K562 (cell line): Measurements from ENCODE around the gene MEFV. TPM values are rescaled to one million over a fixed set of nuclear protein-coding genes. Genes with fewer than 3 reads are reported as not detected.

Experiments used
- ETV1 ChIP-seq: fragments of 450-650 bp; conservative IDR thresholded peaks from 2 replicates; pipeline ENCODE4 v1.6.1; 2016; ENCODE audit warnings: missing genetic modification characterization, control low read depth, low read depth, missing compliant biosample characterization
- FOXP1 ChIP-seq: sonication (generic); formaldehyde crosslinking; IDR thresholded peaks from 2 replicates; pipeline ENCODE4 v1.8.0; 2022; ENCODE audit warnings: mild to moderate bottlenecking, missing genetic modification reagents
- GABPB1 ChIP-seq: sonication (generic); formaldehyde crosslinking; IDR thresholded peaks from 2 replicates; pipeline ENCODE4 v1.8.0; 2022; ENCODE audit warnings: mild to moderate bottlenecking, missing genetic modification reagents
- KLF10 ChIP-seq: fragments of 250-450 bp; sonication (Bioruptor Pico); IDR thresholded peaks from 2 replicates; pipeline ENCODE4 v1.6.1; 2021; ENCODE audit warnings: matching md5 sums
- L3MBTL2 ChIP-seq: fragments of 450-650 bp; IDR thresholded peaks from 2 replicates; pipeline ENCODE4 v1.6.1; 2016; ENCODE audit warnings: mild to moderate bottlenecking, moderate library complexity
- NFIC ChIP-seq: fragments of 450-650 bp; IDR thresholded peaks from 2 replicates; pipeline ENCODE4 v1.6.1; 2017; ENCODE audit warnings: mild to moderate bottlenecking, inconsistent platforms
- SETDB1 ChIP-seq: IDR thresholded peaks from one replicate; pipeline ENCODE4 v1.6.1; 2012; ENCODE audit warnings: low read length, control low read depth, inconsistent platforms
- ZNF707 ChIP-seq: fragments of 250-450 bp; sonication (Bioruptor Pico); conservative IDR thresholded peaks from 2 replicates; pipeline ENCODE4 v1.8.0; 2022; ENCODE audit warnings: inconsistent platforms, mild to moderate bottlenecking, moderate library complexity
- polyA plus RNA-seq, 8 experiments: library from polyadenylated mRNA; depleted of rRNA in 4 of 8; stranded (reverse) in 5 of 8; unstranded in 3 of 8; fragments of >200 nt; fragmentation: Nextera tagmentation in 2 of 8; fragmentation: Illumina TruSeq in 1 of 8; extraction: Ambion mirVana in 2 of 8; extraction: Trizol in 1 of 8; gene quantifications; 2 replicates each; pipeline versions ENCODE4 v1.2.1 to v1.2.3, GENCODE V29; 2011 to 2014; ENCODE audit warnings: inconsistent platforms in 1 of 8, missing spikeins in 1 of 8
- total RNA-seq, 7 experiments: library from RNA; depleted of rRNA in 6 of 7; stranded (reverse); fragments of >200 nt in 6 of 7; fragmentation: Illumina TruSeq in 2 of 7; extraction: Trizol in 2 of 7; gene quantifications; 2 replicates each; pipeline versions ENCODE4 v1.2.1 to v1.2.3, GENCODE V29; 2011 to 2021; ENCODE audit warnings: low replicate concordance in 1 of 7
- TF ChIP-seq, protein P1 (sequence below): fragments of 450-650 bp; IDR thresholded peaks from one replicate; pipeline ENCODE4 v1.6.1; 2018; ENCODE audit warnings: mild to moderate bottlenecking, moderate library complexity; ENCODE audit not compliant: partially characterized antibody
- TF ChIP-seq, protein P2 (sequence below), 3 experiments: IDR thresholded peaks in 2 of 3; conservative IDR thresholded peaks in 1 of 3; 2 replicates each; pipeline ENCODE4 v1.5.1; 2011 to 2012; ENCODE audit warnings: low read length in 3 of 3, mild to moderate bottlenecking in 3 of 3, control low read depth in 2 of 3, improper control_type of control experiment in 1 of 3, inconsistent platforms in 1 of 3, low read depth in 1 of 3, mixed read lengths in 1 of 3, moderate library complexity in 1 of 3; ENCODE audit not compliant: insufficient read depth in 2 of 3
- TF ChIP-seq, protein P3 (sequence below): fragments of 250-450 bp; sonication (Bioruptor Pico); IDR thresholded peaks from 2 replicates; pipeline ENCODE4 v1.4.0; 2020; ENCODE audit warnings: mild to moderate bottlenecking
- TF ChIP-seq, protein P4 (sequence below), 2 experiments: fragments of 450-650 bp in 1 of 2; sonication (generic) in 1 of 2; formaldehyde crosslinking in 1 of 2; IDR thresholded peaks; 2 replicates each; pipeline versions ENCODE4 v1.7.1 to v1.9.0; 2016 to 2022; ENCODE audit warnings: inconsistent platforms in 1 of 2, mild to moderate bottlenecking in 1 of 2, missing genetic modification reagents in 1 of 2

MEFV gene
- total and polyA plus RNA-seq, 9 of the 15 experiments (the other 6 are each of a cell fraction or from before 2014, with no cell fraction given) = 0.14 TPM; not detected in 8

DNA sequence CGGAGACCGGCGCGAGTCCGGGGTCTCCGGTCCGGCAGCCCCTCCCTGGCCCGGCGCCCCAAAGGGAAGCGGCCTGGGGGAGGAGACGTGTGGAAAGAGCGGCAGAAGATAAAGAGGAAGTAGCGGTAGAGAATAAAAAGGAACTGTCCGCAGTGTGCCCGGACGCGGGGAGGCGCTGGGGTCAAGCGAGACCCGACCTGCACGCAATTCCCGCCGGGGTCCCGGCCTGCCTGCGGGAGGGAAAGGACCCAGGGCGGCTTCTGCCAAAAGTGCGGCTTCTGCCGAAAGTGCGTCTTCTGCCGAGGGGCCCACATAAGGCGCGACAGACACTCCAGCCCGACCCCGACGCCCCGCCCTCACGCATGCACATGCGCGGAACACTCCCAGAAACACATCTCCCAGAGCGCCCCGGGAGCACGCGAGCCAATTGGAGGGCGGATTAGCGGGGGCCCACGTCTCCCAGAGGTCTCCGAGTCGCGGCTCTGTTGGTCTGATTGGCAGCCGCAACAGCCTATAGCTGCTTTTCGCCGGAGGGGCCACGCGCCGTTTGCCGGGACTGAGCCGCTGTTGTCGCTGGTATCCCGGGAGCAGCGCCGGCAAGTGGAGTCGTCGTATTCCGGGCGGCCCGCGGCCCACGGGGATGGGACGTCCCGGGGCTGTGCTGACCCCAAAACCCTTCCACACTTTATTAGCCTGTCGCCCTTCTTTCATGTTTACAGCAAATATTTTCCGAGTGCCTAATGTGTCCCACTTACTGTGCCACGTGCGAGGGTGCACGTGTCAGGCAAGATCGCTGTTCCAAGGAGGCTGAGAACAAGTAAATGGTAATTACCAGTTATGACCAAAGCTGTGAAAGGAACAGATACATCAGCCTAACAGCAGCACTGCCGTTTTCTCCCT, 8.0 kb upstream of the MEFV start (continued):
- TF ChIP-seq, protein P1, sequence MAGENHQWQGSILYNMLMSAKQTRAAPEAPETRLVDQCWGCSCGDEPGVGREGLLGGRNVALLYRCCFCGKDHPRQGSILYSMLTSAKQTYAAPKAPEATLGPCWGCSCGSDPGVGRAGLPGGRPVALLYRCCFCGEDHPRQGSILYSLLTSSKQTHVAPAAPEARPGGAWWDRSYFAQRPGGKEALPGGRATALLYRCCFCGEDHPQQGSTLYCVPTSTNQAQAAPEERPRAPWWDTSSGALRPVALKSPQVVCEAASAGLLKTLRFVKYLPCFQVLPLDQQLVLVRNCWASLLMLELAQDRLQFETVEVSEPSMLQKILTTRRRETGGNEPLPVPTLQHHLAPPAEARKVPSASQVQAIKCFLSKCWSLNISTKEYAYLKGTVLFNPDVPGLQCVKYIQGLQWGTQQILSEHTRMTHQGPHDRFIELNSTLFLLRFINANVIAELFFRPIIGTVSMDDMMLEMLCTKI = no peak
- TF ChIP-seq, protein P2, sequence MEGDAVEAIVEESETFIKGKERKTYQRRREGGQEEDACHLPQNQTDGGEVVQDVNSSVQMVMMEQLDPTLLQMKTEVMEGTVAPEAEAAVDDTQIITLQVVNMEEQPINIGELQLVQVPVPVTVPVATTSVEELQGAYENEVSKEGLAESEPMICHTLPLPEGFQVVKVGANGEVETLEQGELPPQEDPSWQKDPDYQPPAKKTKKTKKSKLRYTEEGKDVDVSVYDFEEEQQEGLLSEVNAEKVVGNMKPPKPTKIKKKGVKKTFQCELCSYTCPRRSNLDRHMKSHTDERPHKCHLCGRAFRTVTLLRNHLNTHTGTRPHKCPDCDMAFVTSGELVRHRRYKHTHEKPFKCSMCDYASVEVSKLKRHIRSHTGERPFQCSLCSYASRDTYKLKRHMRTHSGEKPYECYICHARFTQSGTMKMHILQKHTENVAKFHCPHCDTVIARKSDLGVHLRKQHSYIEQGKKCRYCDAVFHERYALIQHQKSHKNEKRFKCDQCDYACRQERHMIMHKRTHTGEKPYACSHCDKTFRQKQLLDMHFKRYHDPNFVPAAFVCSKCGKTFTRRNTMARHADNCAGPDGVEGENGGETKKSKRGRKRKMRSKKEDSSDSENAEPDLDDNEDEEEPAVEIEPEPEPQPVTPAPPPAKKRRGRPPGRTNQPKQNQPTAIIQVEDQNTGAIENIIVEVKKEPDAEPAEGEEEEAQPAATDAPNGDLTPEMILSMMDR (IDR thresholded peaks at IDR 0.05 in 2 of 3, conservative IDR thresholded peaks at IDR 0.05 in 1 of 3; ENCODE audit: insufficient read depth in 2 of 3, low read depth in 1 of 3, low read length in 3 of 3) = peak; percentile 65 to 67 (median 67)
- TF ChIP-seq GABPB1 (CRISPR knock-in tag) (peak; percentile 76), SETDB1 (no peak), ETV1 (peak; percentile 62), FOXP1 (CRISPR knock-in tag) (peak; percentile 98), KLF10 (CRISPR knock-in tag) (no peak), L3MBTL2 (peak; percentile 99), NFIC (0 out of 2 replicates have a peak, but pooled peaks have one; percentile 12), ZNF707 (CRISPR knock-in tag) (no peak)
- TF ChIP-seq, protein P3, sequence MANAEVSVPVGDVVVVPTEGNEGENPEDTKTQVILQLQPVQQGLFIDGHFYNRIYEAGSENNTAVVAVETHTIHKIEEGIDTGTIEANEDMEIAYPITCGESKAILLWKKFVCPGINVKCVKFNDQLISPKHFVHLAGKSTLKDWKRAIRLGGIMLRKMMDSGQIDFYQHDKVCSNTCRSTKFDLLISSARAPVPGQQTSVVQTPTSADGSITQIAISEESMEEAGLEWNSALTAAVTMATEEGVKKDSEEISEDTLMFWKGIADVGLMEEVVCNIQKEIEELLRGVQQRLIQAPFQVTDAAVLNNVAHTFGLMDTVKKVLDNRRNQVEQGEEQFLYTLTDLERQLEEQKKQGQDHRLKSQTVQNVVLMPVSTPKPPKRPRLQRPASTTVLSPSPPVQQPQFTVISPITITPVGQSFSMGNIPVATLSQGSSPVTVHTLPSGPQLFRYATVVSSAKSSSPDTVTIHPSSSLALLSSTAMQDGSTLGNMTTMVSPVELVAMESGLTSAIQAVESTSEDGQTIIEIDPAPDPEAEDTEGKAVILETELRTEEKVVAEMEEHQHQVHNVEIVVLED (CRISPR knock-in tag) = no peak
- TF ChIP-seq, protein P4, sequence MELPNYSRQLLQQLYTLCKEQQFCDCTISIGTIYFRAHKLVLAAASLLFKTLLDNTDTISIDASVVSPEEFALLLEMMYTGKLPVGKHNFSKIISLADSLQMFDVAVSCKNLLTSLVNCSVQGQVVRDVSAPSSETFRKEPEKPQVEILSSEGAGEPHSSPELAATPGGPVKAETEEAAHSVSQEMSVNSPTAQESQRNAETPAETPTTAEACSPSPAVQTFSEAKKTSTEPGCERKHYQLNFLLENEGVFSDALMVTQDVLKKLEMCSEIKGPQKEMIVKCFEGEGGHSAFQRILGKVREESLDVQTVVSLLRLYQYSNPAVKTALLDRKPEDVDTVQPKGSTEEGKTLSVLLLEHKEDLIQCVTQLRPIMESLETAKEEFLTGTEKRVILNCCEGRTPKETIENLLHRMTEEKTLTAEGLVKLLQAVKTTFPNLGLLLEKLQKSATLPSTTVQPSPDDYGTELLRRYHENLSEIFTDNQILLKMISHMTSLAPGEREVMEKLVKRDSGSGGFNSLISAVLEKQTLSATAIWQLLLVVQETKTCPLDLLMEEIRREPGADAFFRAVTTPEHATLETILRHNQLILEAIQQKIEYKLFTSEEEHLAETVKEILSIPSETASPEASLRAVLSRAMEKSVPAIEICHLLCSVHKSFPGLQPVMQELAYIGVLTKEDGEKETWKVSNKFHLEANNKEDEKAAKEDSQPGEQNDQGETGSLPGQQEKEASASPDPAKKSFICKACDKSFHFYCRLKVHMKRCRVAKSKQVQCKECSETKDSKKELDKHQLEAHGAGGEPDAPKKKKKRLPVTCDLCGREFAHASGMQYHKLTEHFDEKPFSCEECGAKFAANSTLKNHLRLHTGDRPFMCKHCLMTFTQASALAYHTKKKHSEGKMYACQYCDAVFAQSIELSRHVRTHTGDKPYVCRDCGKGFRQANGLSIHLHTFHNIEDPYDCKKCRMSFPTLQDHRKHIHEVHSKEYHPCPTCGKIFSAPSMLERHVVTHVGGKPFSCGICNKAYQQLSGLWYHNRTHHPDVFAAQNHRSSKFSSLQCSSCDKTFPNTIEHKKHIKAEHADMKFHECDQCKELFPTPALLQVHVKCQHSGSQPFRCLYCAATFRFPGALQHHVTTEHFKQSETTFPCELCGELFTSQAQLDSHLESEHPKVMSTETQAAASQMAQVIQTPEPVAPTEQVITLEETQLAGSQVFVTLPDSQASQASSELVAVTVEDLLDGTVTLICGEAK (IDR thresholded peaks at IDR 0.05) = peak; percentile 77
- TF ChIP-seq, protein P4 (CRISPR knock-in tag; IDR thresholded peaks at IDR 0.05) = peak; percentile 66; the same call in 1 of the 2 replicates
